ENCODE results near the gene RGS11.

Gene RGS11

DNA sequence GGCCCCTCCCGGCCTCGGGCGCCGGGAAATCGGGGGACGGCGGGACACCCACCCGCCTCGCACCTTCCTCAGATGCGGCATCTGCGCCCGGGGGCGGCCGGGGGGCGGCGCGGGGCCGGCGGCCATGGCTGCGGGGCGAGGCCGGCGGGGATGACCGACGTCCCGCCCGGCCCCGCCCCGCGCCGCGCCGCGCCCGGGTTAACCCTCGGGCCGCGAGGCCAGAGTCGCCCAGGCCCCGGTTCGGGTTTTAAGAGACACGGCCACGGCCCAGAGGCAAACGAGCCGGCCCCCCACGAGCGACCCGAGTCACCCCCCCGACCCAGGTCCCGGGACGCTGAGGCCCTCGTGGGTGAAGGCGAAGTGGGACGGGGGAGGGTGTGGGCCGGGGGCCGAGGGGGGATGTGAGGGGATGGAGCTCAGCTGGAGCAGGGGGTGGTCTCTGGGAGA lies at the start of gene RGS11:
TSS of gene RGS11 (minus strand) at position 159 of the 447 bp plus-strand sequence. CDS start at position 126, 33 bp downstream.
- TF ChIP-seq, protein P1, sequence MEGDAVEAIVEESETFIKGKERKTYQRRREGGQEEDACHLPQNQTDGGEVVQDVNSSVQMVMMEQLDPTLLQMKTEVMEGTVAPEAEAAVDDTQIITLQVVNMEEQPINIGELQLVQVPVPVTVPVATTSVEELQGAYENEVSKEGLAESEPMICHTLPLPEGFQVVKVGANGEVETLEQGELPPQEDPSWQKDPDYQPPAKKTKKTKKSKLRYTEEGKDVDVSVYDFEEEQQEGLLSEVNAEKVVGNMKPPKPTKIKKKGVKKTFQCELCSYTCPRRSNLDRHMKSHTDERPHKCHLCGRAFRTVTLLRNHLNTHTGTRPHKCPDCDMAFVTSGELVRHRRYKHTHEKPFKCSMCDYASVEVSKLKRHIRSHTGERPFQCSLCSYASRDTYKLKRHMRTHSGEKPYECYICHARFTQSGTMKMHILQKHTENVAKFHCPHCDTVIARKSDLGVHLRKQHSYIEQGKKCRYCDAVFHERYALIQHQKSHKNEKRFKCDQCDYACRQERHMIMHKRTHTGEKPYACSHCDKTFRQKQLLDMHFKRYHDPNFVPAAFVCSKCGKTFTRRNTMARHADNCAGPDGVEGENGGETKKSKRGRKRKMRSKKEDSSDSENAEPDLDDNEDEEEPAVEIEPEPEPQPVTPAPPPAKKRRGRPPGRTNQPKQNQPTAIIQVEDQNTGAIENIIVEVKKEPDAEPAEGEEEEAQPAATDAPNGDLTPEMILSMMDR (IDR thresholded peaks at IDR 0.05; ENCODE audit: low read depth, low read length), result no peak
- H3K4me3 ChIP-seq (ENCODE audit: low read depth, low read length), result no peak within 1 kb of the TSS

DNA sequence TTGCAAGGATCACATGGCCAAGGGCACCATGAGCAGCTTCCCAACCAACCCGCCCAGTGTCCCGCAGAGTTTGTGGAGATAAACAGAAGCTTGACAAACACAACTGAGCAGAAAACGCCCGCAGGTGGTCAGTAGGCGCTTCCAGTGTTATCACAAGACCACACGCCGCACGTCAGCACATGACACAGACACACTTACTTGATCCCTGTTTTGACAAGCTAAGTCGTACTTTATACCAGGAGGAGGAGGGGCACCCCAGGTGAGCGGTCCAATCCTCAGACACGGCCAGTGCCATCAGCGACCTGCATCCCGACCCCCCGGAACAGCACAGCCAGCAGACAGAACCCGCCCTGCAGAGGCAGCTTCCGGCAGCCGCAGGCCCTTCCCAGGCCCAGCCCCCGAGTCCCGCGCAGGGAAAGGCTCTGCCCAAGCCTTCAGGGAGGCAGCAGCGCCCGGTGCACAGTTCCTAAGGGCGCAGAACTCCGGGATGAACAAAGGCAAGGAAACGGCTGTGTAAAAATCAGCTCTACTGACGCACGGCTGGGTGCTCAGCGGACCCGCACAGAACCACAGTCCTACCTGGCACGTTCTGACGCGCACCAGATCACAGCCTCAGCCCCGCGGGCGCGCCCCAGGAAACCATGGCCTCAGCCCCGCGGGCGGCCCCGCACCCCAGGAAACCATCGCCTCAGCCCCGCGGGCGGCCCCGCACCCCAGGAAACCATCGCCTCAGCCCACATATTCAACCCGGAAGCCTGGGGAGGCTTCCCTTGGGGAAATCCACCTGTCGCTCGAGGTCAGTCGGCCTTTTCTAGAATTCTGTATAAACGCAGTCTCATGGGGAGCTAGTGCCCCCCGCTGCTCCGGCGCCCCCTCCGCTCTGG lies 48.9 kb upstream of the RGS11 start:
- no peak overlapping the region for H3K4me3 ChIP-seq (ENCODE audit: low read depth, low read length)
- TF ChIP-seq, protein P1 (IDR thresholded peaks at IDR 0.05; ENCODE audit: low read depth, low read length), result no peak

DNA sequence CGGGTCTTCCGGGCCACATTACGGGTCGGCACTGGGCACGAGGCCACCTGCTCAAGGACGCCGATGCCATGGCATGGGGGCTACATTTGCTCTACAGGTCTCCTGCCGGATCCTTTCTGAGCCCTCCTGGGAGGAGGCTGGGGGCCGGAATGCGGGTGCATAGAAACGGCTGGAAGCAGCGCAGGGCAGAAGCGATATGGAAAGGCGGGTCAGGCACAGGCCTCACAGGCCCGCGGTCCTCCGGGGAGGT lies 48.4 kb upstream of the RGS11 start:
- TF ChIP-seq, protein P1 (IDR thresholded peaks at IDR 0.05; ENCODE audit: low read depth, low read length), result no peak
- H3K4me3 ChIP-seq (ENCODE audit: low read depth, low read length), result no peak overlapping the region

DNA sequence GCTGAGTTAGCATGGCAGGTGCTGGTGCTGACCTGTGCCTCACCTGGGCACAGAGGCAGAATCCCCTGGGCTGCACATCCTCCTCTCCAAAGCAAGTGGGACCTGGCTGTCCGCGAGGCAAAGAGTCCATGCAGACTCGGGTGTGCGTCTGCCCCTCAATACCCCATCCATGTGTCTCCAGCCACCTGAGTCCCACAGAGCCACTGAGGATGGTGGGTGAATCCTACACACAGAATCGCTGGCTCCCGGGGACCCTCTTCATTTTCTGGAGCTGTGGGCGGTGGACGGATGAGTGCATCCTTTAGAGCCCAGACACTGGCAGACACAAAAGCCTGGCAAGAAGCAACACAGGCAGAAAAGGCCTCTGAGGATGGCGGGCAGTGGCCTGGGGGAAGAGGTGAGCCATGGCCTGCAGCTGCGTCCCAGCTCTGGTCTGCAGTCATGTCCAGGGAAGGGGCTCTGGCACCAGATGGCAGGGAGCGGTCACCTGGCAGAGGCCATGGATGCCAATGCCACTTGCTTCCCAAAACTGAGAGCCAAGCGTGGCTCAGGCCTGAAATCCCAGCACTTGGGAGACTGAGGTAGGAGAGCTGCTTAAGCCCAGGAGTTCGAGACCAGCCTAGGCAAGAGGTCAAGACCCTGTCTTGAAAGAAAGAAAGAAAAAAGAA lies 46.9 kb upstream of the RGS11 start:
- TF ChIP-seq, protein P1 (IDR thresholded peaks at IDR 0.05; ENCODE audit: low read depth, low read length), result no peak
- no peak overlapping the region for H3K4me3 ChIP-seq (ENCODE audit: low read depth, low read length)

DNA sequence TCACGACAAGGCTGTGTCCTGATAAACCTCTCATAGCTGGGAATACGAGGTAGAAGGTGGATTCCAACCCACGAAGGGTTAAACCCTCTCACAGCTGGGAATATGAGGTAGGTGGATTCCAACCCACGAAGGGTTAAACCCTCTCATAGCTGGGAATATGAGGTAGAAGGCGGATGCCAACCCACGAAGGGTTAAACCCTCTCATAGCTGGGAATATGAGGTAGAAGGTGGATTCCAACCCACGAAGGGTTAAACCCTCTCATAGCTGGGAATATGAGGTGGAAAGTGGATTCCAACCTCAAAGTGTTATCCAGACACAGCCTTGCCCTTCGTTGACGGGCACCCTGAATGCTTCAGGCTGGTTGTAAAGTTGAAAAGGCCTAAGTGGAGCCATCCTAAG lies 45.8 kb upstream of the RGS11 start:
- H3K4me3 ChIP-seq (ENCODE audit: low read depth, low read length), result no peak overlapping the region
- TF ChIP-seq, protein P1 (IDR thresholded peaks at IDR 0.05; ENCODE audit: low read depth, low read length), result no peak

DNA sequence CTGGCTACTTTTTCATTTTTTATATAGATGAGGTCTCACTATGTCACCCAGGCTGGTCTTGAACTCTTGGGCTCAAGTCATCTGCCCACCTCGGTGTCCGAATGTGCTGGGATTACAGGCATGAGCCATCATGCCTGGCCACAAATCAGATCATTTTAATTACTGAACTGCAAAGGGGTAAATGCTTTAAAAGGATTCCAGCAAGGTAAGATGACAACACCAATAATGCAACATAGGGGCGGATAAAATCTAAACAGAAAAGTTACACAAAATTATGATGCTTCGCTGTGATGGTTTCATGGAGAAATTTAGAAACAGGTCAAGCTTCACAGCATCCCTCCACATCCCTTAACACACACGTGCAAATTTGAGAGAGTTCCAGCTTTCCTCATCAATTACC lies 44.5 kb upstream of the RGS11 start:
- TF ChIP-seq, protein P1 (IDR thresholded peaks at IDR 0.05; ENCODE audit: low read depth, low read length), result no peak
- H3K4me3 ChIP-seq (ENCODE audit: low read depth, low read length), result no peak overlapping the region

DNA sequence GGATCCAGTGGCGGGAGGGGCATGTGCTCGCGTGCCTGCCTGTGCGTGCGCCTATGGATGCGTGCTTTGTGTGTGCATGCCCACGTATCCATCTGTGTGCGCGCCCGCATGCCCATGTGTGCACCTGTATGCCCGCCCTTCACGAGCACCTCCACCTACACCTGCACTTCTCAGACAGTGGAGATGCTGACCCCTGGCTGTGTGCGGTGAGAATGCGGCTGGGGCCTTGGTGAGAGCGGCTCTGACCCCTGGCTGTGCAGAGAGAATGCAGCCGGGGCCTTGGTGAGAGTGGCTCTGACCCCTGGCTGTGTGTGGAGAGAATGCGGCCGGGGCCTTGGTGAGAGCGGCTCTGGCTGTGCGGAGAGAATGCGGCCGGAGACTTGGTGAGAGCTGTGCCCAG lies 42.9 kb upstream of the RGS11 start:
- H3K4me3 ChIP-seq (ENCODE audit: low read depth, low read length), result no peak overlapping the region
- TF ChIP-seq, protein P1 (IDR thresholded peaks at IDR 0.05; ENCODE audit: low read depth, low read length), result no peak
